Activated CD8-positive, alpha-beta memory T cell treated with anti-CD3 and anti-CD28 coated beads for 48 hours (primary cell): Measurements from ENCODE around the gene KCTD4.

Experiments used
- DNase-seq, 3 experiments: peaks; one replicate each; pipeline ENCODE4 v3.0.0-alpha.2; 2020; ENCODE audit warnings: low read depth in 2 of 3, low spot score in 2 of 3

The KCTD4 gene

GRCh38 chr13:45178349-45179162 is 22.3 kb downstream of the KCTD4 start:
- DNase-seq, result no peak

- DNase-seq, result no peak
Measured at GRCh38 chr13:45174478-45174877, 26.4 kb downstream of the KCTD4 start.

- no peak for DNase-seq
Measured at GRCh38 chr13:45168555-45168930, 32.3 kb downstream of the KCTD4 start.

- no peak for DNase-seq
Measured at GRCh38 chr13:45167611-45168554, 33.0 kb downstream of the KCTD4 start.

GRCh38 chr13:45166858-45167257 is 34.0 kb downstream of the KCTD4 start:
- DNase-seq, result no peak

GRCh38 chr13:45162821-45163220 is 38.0 kb downstream of the KCTD4 start:
- no peak for DNase-seq

- no peak for DNase-seq
Measured at GRCh38 chr13:45162194-45162593, 38.7 kb downstream of the KCTD4 start.

GRCh38 chr13:45156565-45157361 is 44.1 kb downstream of the KCTD4 start:
- DNase-seq, result no peak

- DNase-seq, result no peak
Measured at GRCh38 chr13:45149964-45150363, 50.9 kb downstream of the KCTD4 start.

- no peak for DNase-seq
Measured at GRCh38 chr13:45143346-45143751, 57.5 kb downstream of the KCTD4 start.
